CD4-positive, alpha-beta T cell treated with Interleukin-6 at 100 ng/mL for 8 hours (primary cell): ENCODE data around the gene FHIT.
A peak's percentile ranks its signal among the peaks of the same experiment; 100 is the strongest.

Experiments
- DNase-seq: peaks from one replicate; pipeline ENCODE4 v3.0.0-alpha.2; 2020; ENCODE audit warnings: mixed read lengths, low spot score

Gene FHIT

DNA sequence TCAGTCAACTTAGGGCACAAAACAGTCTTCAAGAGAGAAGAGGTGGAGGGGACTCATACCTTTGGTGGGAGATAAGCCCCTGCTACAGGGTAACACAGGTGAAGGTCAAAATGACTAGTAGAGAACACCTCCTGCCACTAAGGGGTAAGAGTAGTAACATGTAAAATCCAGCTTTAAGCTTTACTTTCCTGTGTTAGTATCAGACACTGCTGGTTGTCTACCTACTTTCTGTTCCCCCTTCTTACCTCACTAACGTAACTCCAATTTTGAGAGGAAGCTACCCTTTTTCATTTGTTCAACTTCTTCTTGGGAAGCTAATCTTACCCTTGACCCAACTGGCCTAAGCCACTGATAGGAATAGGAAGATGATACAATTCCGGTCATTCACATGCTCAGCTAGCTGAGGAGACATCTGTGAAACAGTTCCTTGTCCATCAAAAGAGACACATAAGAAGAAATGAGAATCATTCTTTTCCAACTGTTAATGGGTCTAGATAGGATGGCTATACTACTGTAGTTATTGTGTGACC lies 1374.7 kb downstream of the FHIT start:
- DNase-seq, result no peak

GRCh38 chr3:59873576-59874230 lies 1377.5 kb downstream of the FHIT start:
- DNase-seq, result no peak

DNA sequence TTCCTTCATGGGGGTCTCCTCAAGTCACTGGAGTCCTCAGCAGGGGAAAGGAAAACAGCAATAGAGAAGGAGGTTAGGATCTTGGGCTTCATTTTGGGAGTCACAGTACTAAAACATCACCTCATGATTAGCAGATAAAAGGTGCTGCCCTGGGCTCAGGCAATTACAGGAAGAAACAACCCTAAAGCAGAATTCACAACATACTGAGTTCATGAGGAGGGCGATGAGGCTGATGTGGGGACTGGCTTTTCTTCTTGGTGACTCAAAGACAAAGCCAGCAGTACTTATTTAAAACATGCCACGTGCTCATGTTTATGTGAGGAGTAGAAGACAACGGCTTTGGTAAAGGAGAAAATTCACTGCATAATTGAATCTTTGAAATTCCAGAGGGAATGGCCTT lies 1379.1 kb downstream of the FHIT start:
- no peak for DNase-seq

DNA sequence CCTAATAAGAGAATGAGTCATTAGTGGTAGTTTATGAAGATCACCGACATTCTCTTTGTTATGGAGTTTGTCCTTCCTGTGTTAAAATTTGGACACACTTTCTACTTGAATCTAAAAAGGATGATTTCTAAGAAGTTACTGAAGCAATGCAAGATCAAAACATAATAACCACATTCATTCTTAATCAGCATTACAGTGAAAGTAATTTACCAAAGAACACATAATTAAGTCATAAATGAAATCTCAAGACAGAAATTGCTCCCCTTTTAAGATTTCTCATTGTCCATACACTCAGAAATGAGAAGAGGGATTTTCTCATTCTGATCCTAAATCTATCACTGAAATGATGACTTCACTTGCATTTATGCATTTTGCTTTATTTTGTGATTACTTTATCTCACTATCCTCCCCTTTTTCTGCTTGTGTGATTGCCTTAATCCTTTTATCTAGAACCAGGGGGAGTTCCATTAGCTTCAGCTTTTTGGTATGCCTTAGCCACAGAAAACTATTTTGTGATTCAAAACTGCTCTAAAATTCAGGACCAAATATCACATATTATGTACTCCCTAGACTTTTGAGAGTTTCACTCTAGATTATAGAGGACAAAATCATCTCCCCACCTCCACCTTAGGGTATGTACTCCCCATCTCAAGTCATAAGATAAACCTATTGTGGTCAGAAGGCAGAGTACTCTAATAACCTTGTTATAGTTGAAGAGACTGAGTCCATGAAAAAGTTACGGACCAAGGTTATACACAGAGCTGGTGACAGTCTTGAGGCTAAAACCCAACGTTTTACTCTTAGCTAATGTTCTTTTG lies 1383.9 kb downstream of the FHIT start:
- no peak for DNase-seq

GRCh38 chr3:59866076-59866475 lies 1385.2 kb downstream of the FHIT start:
- DNase-seq, result no peak

GRCh38 chr3:59865351-59865750 lies 1385.9 kb downstream of the FHIT start:
- no peak for DNase-seq

DNA sequence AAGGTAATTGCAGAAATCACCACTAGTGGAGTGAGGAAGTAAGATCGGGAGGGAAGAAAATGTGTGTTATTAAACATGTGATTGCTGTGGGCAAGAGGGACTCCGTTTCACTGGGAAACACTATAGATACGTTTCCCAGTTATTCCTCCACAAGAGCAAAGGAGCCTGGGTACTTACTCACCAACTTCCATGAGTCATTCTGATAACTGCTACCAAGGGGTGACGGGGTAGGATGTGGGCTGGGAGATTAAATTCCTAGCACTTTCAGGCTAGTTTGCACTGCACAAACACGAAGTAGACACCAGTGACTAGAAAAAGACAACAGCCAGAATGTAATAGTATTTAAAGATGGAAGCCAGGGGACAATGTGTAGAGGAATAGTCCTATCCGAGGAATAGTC lies 1388.6 kb downstream of the FHIT start:
- DNase-seq, result no peak

DNA sequence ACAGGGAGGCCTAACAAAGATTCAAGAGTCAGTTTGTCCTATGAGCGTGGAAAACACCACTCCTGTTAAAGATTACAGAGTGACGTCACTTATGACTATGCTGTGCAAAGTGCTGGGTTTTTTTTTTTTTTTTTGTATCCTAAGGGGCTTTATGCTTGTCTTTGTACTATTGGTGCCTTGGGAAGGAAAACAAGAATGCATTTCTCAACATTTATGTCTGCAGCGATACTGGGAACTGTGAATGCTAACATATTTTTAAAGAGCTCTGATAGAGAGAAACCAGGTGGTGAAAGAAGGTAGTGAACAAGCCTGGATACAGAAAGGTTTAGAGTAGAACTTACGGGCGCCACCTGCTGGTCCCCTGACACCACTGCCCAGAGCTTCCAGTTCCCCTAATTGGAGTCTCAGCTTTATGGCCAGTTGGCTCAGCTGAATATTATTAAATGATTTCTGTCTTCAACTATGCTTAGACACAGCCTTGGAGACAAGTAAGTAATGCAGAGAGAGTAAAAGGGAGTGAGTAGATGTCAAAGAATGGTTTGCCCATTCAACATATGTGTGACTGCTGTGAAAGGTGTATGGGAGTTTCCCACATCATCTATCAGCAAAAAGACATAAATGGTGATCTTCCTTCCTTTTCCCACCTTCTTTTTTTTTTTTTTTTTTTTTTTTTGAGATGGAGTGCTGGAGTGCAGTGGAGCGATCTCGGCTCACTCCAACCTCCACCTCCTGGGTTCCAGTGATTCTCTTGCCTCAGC lies 1393.5 kb downstream of the FHIT start:
- DNase-seq, result peak; percentile 71

- DNase-seq, result no peak
Observed at GRCh38 chr3:59856934-59857460, 1394.3 kb downstream of the FHIT start.

- DNase-seq, result no peak
Observed at GRCh38 chr3:59854061-59854709, 1397.1 kb downstream of the FHIT start.

GRCh38 chr3:59850417-59850816 lies 1400.8 kb downstream of the FHIT start:
- DNase-seq, result no peak

DNA sequence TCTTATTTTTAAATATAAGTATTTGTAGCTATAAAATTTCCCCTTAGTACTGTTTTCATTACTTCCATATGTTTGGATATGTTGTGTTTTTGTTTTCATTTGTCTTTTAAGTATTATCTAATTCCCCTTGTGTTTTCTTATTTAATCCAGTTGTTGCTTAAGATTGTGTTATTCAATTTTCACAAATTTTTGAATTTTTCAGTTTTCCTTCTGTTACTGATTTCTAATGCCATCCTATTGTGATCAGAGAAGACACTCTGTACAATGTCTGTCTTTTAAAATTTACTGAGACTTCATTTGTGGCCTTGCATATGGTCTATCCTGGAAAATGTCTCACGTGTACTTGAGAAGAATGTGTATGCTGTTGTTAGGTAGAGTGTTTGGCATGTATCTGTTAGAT lies 1405.9 kb downstream of the FHIT start:
- no peak for DNase-seq

GRCh38 chr3:59843821-59844220 lies 1407.4 kb downstream of the FHIT start:
- DNase-seq, result no peak

GRCh38 chr3:59839810-59840515 lies 1411.3 kb downstream of the FHIT start:
- DNase-seq, result peak; percentile 25

GRCh38 chr3:59839283-59839682 lies 1412.0 kb downstream of the FHIT start:
- DNase-seq, result no peak

DNA sequence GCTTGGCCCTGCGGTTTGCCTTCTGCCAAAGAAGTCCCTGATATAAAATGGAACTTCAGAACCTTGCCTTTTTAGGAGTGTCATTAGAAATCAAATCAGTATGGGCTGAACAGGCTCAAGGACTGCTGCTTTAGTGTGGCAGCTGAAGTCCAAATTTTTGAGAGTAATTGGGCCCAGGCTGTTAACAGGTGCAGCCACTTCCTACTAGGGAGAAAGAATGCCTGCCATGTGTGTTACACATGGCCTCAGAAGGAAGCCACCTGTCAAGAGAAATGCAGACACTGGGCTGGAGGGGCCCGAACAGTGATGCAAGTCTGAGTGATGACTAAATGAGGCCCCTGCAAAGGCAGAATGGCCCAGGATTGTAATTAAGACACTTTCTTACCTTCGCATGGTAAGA lies 1414.7 kb downstream of the FHIT start:
- no peak for DNase-seq

DNA sequence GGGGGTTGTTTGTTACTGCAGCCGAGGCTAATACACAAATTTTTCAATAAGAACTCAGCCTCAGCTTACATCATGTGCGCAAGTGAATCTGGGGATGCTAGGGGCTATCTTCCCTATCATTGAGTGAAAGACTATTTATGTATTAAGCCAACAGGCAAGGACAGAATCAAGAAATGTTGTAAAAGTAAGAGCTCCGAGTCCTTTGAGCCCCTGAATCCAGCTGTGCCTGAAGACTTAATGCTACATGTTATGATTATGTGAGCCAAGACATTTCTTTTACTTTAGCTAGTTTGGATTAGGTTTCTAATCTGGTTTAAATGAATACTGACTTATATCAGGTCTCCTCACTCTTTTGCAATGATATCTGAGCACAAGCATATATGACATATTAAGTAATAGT lies 1418.5 kb downstream of the FHIT start:
- no peak for DNase-seq

DNA sequence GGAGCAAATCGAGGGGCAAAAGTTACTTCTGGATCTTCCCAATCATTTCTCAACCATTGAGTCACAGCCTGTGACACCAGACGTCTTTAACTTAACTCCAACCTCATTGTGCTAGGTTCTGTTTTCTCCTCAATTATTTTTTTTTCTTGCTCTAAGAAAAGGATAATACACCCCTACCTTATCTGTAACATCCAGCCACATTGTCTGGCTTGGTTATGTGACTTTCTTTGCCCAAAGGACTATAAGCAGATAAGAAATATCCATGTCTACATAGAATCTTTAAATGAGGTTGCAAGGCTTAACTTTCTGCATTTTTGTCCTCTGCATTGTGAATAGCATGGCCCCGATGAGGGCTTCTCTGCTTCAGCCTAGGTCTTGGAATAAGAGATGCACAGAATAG lies 1419.0 kb downstream of the FHIT start:
- no peak for DNase-seq

- no peak for DNase-seq
Observed at GRCh38 chr3:59831394-59831793, 1419.9 kb downstream of the FHIT start.

GRCh38 chr3:59829527-59829926 lies 1421.7 kb downstream of the FHIT start:
- DNase-seq, result no peak

DNA sequence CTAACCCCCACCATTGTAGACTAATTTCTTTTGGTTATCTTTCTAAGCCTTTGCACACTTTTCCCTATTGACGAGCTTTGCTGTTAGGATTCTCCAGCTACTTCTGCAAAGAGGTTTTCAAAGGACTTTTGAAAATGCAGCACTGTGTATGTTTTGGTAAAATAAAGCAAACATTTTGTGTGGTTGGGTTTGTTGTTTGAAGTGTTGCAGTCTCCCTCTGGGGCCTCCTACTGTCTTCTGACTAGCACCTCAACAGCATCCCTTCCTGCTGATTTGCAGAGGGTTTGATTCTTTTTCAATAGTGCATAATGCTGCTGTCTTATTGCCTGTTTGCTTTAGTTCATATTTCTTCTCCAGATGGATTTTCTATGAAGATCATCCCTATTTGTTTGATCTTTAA lies 1426.4 kb downstream of the FHIT start:
- no peak for DNase-seq
